COR-L47 (cell line): ENCODE results near the gene DLG2.
A peak's percentile ranks its signal among the peaks of the same experiment; 100 is the strongest.

Experiments used
- DNase-seq: peaks from one replicate; lab custom pipeline; 2025; lab: John Stamatoyannopoulos, UW

The DLG2 gene

GRCh38 chr11:83990160-83990733, 1636.9 kb downstream of the DLG2 start:
- no peak for DNase-seq

GRCh38 chr11:83982825-83983224, 1644.3 kb downstream of the DLG2 start:
- no peak for DNase-seq

- DNase-seq = no peak
Observed at GRCh38 chr11:83979593-83979992, 1647.6 kb downstream of the DLG2 start.

- no peak for DNase-seq
Observed at GRCh38 chr11:83978942-83979341, 1648.2 kb downstream of the DLG2 start.

GRCh38 chr11:83976086-83976485, 1651.1 kb downstream of the DLG2 start:
- DNase-seq = no peak

GRCh38 chr11:83972536-83972935, 1654.6 kb downstream of the DLG2 start:
- no peak for DNase-seq

- peak; percentile 48 for DNase-seq
Observed at GRCh38 chr11:83971063-83971462, 1656.1 kb downstream of the DLG2 start.

- no peak for DNase-seq
Observed at GRCh38 chr11:83970061-83970671, 1657.0 kb downstream of the DLG2 start.

GRCh38 chr11:83957038-83957900, 1669.9 kb downstream of the DLG2 start:
- DNase-seq = no peak

- no peak for DNase-seq
Observed at GRCh38 chr11:83956119-83956697, 1670.9 kb downstream of the DLG2 start.

- no peak for DNase-seq
Observed at GRCh38 chr11:83954780-83955179, 1672.4 kb downstream of the DLG2 start.

GRCh38 chr11:83951521-83951920, 1675.6 kb downstream of the DLG2 start:
- no peak for DNase-seq

- peak; percentile 26 for DNase-seq
Observed at GRCh38 chr11:83948200-83948599, 1678.9 kb downstream of the DLG2 start.

GRCh38 chr11:83945976-83946375, 1681.2 kb downstream of the DLG2 start:
- DNase-seq = no peak

- no peak for DNase-seq
Observed at GRCh38 chr11:83941050-83941449, 1686.1 kb downstream of the DLG2 start.

- no peak for DNase-seq
Observed at GRCh38 chr11:83938148-83938547, 1689.0 kb downstream of the DLG2 start.

- DNase-seq = peak; percentile 26
Observed at GRCh38 chr11:83933008-83933407, 1694.1 kb downstream of the DLG2 start.

GRCh38 chr11:83927422-83927821, 1699.7 kb downstream of the DLG2 start:
- DNase-seq = no peak

GRCh38 chr11:83924795-83925542, 1702.2 kb downstream of the DLG2 start:
- DNase-seq = no peak

- no peak for DNase-seq
Observed at GRCh38 chr11:83923961-83924360, 1703.2 kb downstream of the DLG2 start.

- DNase-seq = no peak
Observed at GRCh38 chr11:83922953-83923352, 1704.2 kb downstream of the DLG2 start.

GRCh38 chr11:83922318-83922717, 1704.8 kb downstream of the DLG2 start:
- DNase-seq = no peak
